H1 (cell line): ENCODE results near the gene DCLK1. TPM values are rescaled to one million over a fixed set of nuclear protein-coding genes. Genes with fewer than 3 reads are reported as not detected.

Experiments used
- CTCF ChIA-PET: fragments of 300-600 bp; sonication (Branson Sonifier 250); formaldehyde crosslinking; loops from one replicate; lab custom pipeline; 2021; ENCODE audit not compliant: partially characterized antibody; lab: Charles Lee
- POLR2A ChIA-PET: fragments of 300-600 bp; sonication (Branson Sonifier 250); formaldehyde crosslinking; loops from one replicate; lab custom pipeline; 2021; ENCODE audit warnings: inconsistent platforms; ENCODE audit not compliant: partially characterized antibody; lab: Charles Lee
- DNase-seq, 2 experiments: peaks; one replicate each; pipeline versions ENCODE4 v3.0.0 to v3.0.0-alpha.2; 2010 to 2022; ENCODE audit warnings: low spot score in 2 of 2, low read depth in 1 of 2, mixed read lengths in 1 of 2
- FAIRE-seq: peaks from 2 replicates; lab custom pipeline; 2011; peaks lifted over from hg19 to GRCh38; lab: Jason Lieb, UNC
- H2AFZ ChIP-seq: 2 replicates; pipeline ENCODE4 v1.8.1; 2012; ENCODE audit warnings: low read length, inconsistent platforms
- H2AK5ac ChIP-seq: 2 replicates; pipeline ENCODE4 v1.6.1; 2013; ENCODE audit warnings: low read depth, low read length
- H2BK120ac ChIP-seq: replicated peaks from 2 replicates; pipeline ENCODE3; 2013; ENCODE audit warnings: low read depth, low read length, inconsistent platforms
- H2BK12ac ChIP-seq: 2 replicates; pipeline ENCODE4 v1.6.1; 2013; ENCODE audit warnings: low read depth, low read length
- H2BK15ac ChIP-seq: 2 replicates; pipeline ENCODE4 v1.6.1; 2013; ENCODE audit warnings: low read length
- H2BK20ac ChIP-seq: 2 replicates; pipeline ENCODE4 v1.6.1; 2013; ENCODE audit warnings: low read length
- H2BK5ac ChIP-seq: 2 replicates; pipeline ENCODE4 v1.6.1; 2013; ENCODE audit warnings: low read depth, low read length
- H3K14ac ChIP-seq: 2 replicates; pipeline ENCODE4 v1.6.1; 2013; ENCODE audit warnings: inconsistent platforms; ENCODE audit not compliant: insufficient read length
- H3K18ac ChIP-seq: 2 replicates; pipeline ENCODE4 v1.6.1; 2013; ENCODE audit warnings: low read length; ENCODE audit errors: extremely low read depth
- H3K23ac ChIP-seq: 2 replicates; pipeline ENCODE4 v1.6.1; 2013; ENCODE audit warnings: inconsistent platforms; ENCODE audit not compliant: insufficient read length
- H3K23me2 ChIP-seq: 2 replicates; pipeline ENCODE4 v1.6.1; 2013; ENCODE audit warnings: low read depth, low read length
- H3K27ac ChIP-seq: 2 replicates; pipeline ENCODE4 v1.6.1; 2011; ENCODE audit warnings: low read depth, low read length, inconsistent platforms
- H3K27me3 ChIP-seq, 4 experiments: replicated peaks in 1 of 4; 1 replicate in 1 of 4; 2 replicates in 3 of 4; pipeline versions ENCODE4 v1.6.1 to v1.8.1; 2011 to 2013; ENCODE audit warnings: low read length in 3 of 4, mild to moderate bottlenecking in 3 of 4, inconsistent platforms in 2 of 4, mixed read lengths in 2 of 4, moderate library complexity in 1 of 4; ENCODE audit not compliant: control insufficient read depth in 3 of 4, insufficient read depth in 3 of 4; ENCODE audit errors: extremely low read depth in 1 of 4
- H3K36me3 ChIP-seq, 4 experiments: 2 replicates each; pipeline versions ENCODE4 v1.6.1 to v1.8.1; 2011 to 2013; ENCODE audit warnings: mild to moderate bottlenecking in 4 of 4, low read length in 3 of 4, moderate library complexity in 2 of 4, control low read depth in 1 of 4, inconsistent platforms in 1 of 4; ENCODE audit not compliant: insufficient read depth in 4 of 4, control insufficient read depth in 2 of 4
- H3K4ac ChIP-seq: replicated peaks from 2 replicates; pipeline ENCODE3; 2013; ENCODE audit warnings: low read length, low read depth, mixed read lengths, inconsistent platforms; ENCODE audit not compliant: insufficient read length
- H3K4me1 ChIP-seq, 4 experiments: replicated peaks in 1 of 4; 1 replicate in 1 of 4; 2 replicates in 3 of 4; pipeline versions ENCODE4 v1.6.1 to v1.8.1; 2011 to 2013; ENCODE audit warnings: low read length in 3 of 4, inconsistent platforms in 2 of 4, mixed read lengths in 1 of 4; ENCODE audit not compliant: insufficient read depth in 4 of 4, control insufficient read depth in 3 of 4
- H3K4me2 ChIP-seq, 2 experiments: 2 replicates each; pipeline versions ENCODE4 v1.6.1 to v1.8.1; 2011 to 2013; ENCODE audit warnings: low read depth in 2 of 2, low read length in 2 of 2, control low read depth in 1 of 2, inconsistent platforms in 1 of 2, mild to moderate bottlenecking in 1 of 2; ENCODE audit not compliant: insufficient read depth in 1 of 2
- H3K4me3 ChIP-seq, 4 experiments: fragments of 200-600, 300-600 bp in 1 of 4; sonication (generic), shearing (Covaris generic), sonication (Bioruptor Twin) in 1 of 4; 2 replicates each; pipeline versions ENCODE4 v1.5.1 to v1.8.1; 2011 to 2016; ENCODE audit warnings: low read length in 4 of 4, low read depth in 3 of 4, control low read depth in 2 of 4, inconsistent platforms in 2 of 4, mild to moderate bottlenecking in 2 of 4, mixed read lengths in 1 of 4, moderate library complexity in 1 of 4; ENCODE audit not compliant: insufficient read depth in 2 of 4; ENCODE audit errors: extremely low read depth in 1 of 4
- H3K56ac ChIP-seq: replicated peaks from 2 replicates; pipeline ENCODE3; 2013; ENCODE audit warnings: low read depth, mild to moderate bottlenecking, mixed read lengths, low read length, inconsistent platforms; ENCODE audit not compliant: insufficient read length
- H3K79me1 ChIP-seq: 2 replicates; pipeline ENCODE4 v1.6.1; 2013; ENCODE audit warnings: low read depth, low read length, control low read depth
- H3K79me2 ChIP-seq, 2 experiments: 2 replicates each; pipeline versions ENCODE4 v1.6.1 to v1.8.1; 2012 to 2013; ENCODE audit warnings: low read length in 2 of 2, mild to moderate bottlenecking in 2 of 2, inconsistent platforms in 1 of 2; ENCODE audit not compliant: insufficient read depth in 2 of 2, control insufficient read depth in 1 of 2
- H3K9ac ChIP-seq, 4 experiments: replicated peaks in 1 of 4; 1 replicate in 1 of 4; 2 replicates in 3 of 4; pipeline versions ENCODE4 v1.6.1 to v1.8.1; 2011 to 2013; ENCODE audit warnings: low read depth in 3 of 4, low read length in 3 of 4, control low read depth in 2 of 4, mild to moderate bottlenecking in 2 of 4, moderate library complexity in 2 of 4, inconsistent platforms in 1 of 4; ENCODE audit errors: extremely low read depth in 1 of 4
- H3K9me3 ChIP-seq, 2 experiments: 2 replicates each; pipeline versions ENCODE4 v1.6.1 to v1.8.1; 2012 to 2013; ENCODE audit warnings: mild to moderate bottlenecking in 2 of 2, moderate library complexity in 2 of 2, control low read depth in 1 of 2, inconsistent platforms in 1 of 2, low read depth in 1 of 2, low read length in 1 of 2, mixed read lengths in 1 of 2; ENCODE audit not compliant: insufficient read depth in 2 of 2
- H4K20me1 ChIP-seq, 2 experiments: replicated peaks in 1 of 2; 2 replicates each; pipeline versions ENCODE3 to v1.8.1; 2011 to 2013; ENCODE audit warnings: inconsistent platforms in 2 of 2, low read length in 2 of 2, mild to moderate bottlenecking in 1 of 2; ENCODE audit not compliant: insufficient read depth in 2 of 2, control insufficient read depth in 1 of 2
- H4K5ac ChIP-seq: 2 replicates; pipeline ENCODE4 v1.6.1; 2013; ENCODE audit warnings: low read length, low read depth, mixed read lengths, inconsistent platforms; ENCODE audit not compliant: insufficient read length
- H4K8ac ChIP-seq: 2 replicates; pipeline ENCODE4 v1.8.0; 2013; ENCODE audit warnings: mild to moderate bottlenecking, moderate library complexity, low read length, inconsistent platforms; ENCODE audit not compliant: insufficient read depth; ENCODE audit errors: extremely low read depth
- H4K91ac ChIP-seq: replicated peaks from 2 replicates; pipeline ENCODE3; 2013; ENCODE audit warnings: low read length, mixed read lengths, inconsistent platforms; ENCODE audit not compliant: insufficient read length
- BACH1 ChIP-seq: IDR thresholded peaks from 2 replicates; pipeline ENCODE4 v1.6.1; 2012; ENCODE audit warnings: low read length, improper control_type of control experiment
- EP300 ChIP-seq, 2 experiments: IDR thresholded peaks; 1 replicate in 1 of 2; 2 replicates in 1 of 2; pipeline ENCODE4 v1.6.1; 2011 to 2012; ENCODE audit warnings: low read depth in 2 of 2, low read length in 2 of 2, mild to moderate bottlenecking in 2 of 2, borderline replicate concordance in 1 of 2, inconsistent platforms in 1 of 2, moderate library complexity in 1 of 2
- GABPA ChIP-seq: IDR thresholded peaks from 2 replicates; pipeline ENCODE4 v1.6.1; 2011; ENCODE audit warnings: mild to moderate bottlenecking, low read length, moderate library complexity, borderline replicate concordance; ENCODE audit not compliant: insufficient read depth
- MAFK ChIP-seq: IDR thresholded peaks from 2 replicates; pipeline ENCODE4 v1.6.1; 2012; ENCODE audit warnings: low read depth, mild to moderate bottlenecking, improper control_type of control experiment, low read length
- PHF8 ChIP-seq: fragments of 200-600 bp; sonication (generic); conservative IDR thresholded peaks from 2 replicates; pipeline ENCODE4 v1.7.1; 2012; ENCODE audit warnings: low read depth, mild to moderate bottlenecking, inconsistent platforms, low read length, moderate library complexity
- POLR2A ChIP-seq, 2 experiments: IDR thresholded peaks; 1 replicate in 1 of 2; 2 replicates in 1 of 2; pipeline ENCODE4 v1.6.1; 2011; ENCODE audit warnings: low read depth in 2 of 2, low read length in 2 of 2, mild to moderate bottlenecking in 2 of 2; ENCODE audit errors: control extremely low read depth in 1 of 2
- POLR2AphosphoS5 ChIP-seq: IDR thresholded peaks from 2 replicates; pipeline ENCODE4 v1.6.1; 2011; ENCODE audit warnings: low read depth, low read length
- SAP30 ChIP-seq: fragments of 300-600 bp; sonication (generic); IDR thresholded peaks from 2 replicates; pipeline ENCODE4 v1.7.1; 2012; ENCODE audit warnings: low read length, moderate library complexity, mild to moderate bottlenecking, inconsistent platforms; ENCODE audit not compliant: insufficient read depth, insufficient replicate concordance
- SIX5 ChIP-seq: IDR thresholded peaks from 2 replicates; pipeline ENCODE4 v1.6.1; 2011; ENCODE audit warnings: mild to moderate bottlenecking, low read depth, low read length
- SP2 ChIP-seq: IDR thresholded peaks from 2 replicates; pipeline ENCODE4 v1.6.1; 2012; ENCODE audit warnings: mild to moderate bottlenecking, low read length, inconsistent platforms
- SP4 ChIP-seq: IDR thresholded peaks from 2 replicates; pipeline ENCODE4 v1.6.1; 2012; ENCODE audit warnings: low read length, inconsistent platforms
- WGBS, 2 experiments: shearing (Covaris generic) in 1 of 2; methylation state at CpG; one replicate each; pipeline versions ENCODE4 v1.1.6 to v1.1.7; 2013 to 2015; ENCODE audit warnings: low lambda C conversion rate in 2 of 2, mixed read lengths in 2 of 2, inconsistent platforms in 1 of 2, low coverage in 1 of 2, missing lambda C conversion rate in 1 of 2; ENCODE audit not compliant: insufficient replicate concordance in 2 of 2, insufficient coverage in 1 of 2, insufficient read length in 1 of 2; ENCODE audit errors: extremely low coverage in 1 of 2, missing lambda C conversion rate in 1 of 2; 5-methylcytosine and 5-hydroxymethylcytosine counted together
- polyA plus RNA-seq, 7 experiments: library from polyadenylated mRNA; depleted of rRNA in 3 of 7; stranded (reverse) in 5 of 7; unstranded in 2 of 7; fragments of >200 nt in 5 of 7; fragments of 200-250 nt in 2 of 7; gene quantifications; 1 replicate in 5 of 7; 2 replicates in 1 of 7; 4 replicates in 1 of 7; pipeline versions ENCODE4 v1.2.1 to v1.2.3, GENCODE V29; 2011 to 2013; ENCODE audit warnings: missing spikeins in 2 of 7, mixed read lengths in 2 of 7
- total RNA-seq: library from RNA; stranded (reverse); fragmentation: NEBNext Ultra II Directional; extraction: Animal tissue kit (Norgen Biotek cat#: 25700); gene quantifications from 2 replicates; pipeline ENCODE4 v1.2.1, GENCODE V29; 2021

The DCLK1 gene
- total and polyA plus RNA-seq, 2 of the 8 experiments (the other 6 are each of a cell fraction or from before 2014, with no cell fraction given): 22.8 to 41.0 TPM

DNA sequence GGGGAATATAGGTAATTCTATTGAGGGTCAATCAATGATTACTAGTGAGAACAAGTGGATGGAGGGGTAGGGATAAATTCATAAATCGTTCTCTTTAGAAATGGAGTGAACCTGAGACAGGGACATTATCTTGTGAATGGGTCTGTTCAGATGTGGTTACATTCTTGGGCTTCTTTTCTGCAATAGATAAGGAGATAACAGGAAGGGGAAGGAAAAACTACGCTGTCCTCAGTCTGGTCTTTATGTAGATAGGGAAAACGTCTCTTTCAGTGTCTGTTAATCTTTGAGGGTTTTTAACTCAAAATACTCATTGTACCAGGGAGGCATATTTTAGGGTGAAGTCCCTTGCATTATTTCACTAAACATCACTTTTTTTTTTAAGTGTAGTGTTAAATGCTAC is 388.0 kb downstream of the DCLK1 start:
- Histone ChIP-seq H3K14ac (no peak overlapping the region), H3K4me1 (no peaks in the 10 kb centered on the region), H3K4me2 (no peak overlapping the region), H2AFZ (no peak overlapping the region), H3K79me1 (no peaks in the 10 kb centered on the region), H2BK5ac (no peak overlapping the region), H4K8ac (no peak overlapping the region), H2BK20ac (no peak overlapping the region), H4K91ac (no peak overlapping the region), H3K4ac (no peak overlapping the region), H3K27me3 (no peaks in the 10 kb centered on the region), H3K4me3 (no peak overlapping the region), H3K27ac (no peak overlapping the region), H3K23me2 (no peaks in the 10 kb centered on the region), H3K23ac (no peak overlapping the region), H4K20me1 (no peaks in the 10 kb centered on the region), H2AK5ac (no peak overlapping the region), H4K5ac (no peak overlapping the region), H3K9ac (no peak overlapping the region), H3K18ac (no peak overlapping the region), H3K9me3 (peaks cover 0 to 8% of the 10 kb centered on the region in 2 experiments; a peak in 1 of 4 replicates), H2BK15ac (no peak overlapping the region), H3K36me3 (no peaks in the 10 kb centered on the region), H2BK120ac (no peak overlapping the region), H3K79me2 (no peaks in the 10 kb centered on the region), H2BK12ac (no peak overlapping the region), H3K56ac (no peak overlapping the region)
- FAIRE-seq: no peak
- ChIA-PET CTCF (no interaction called here), POLR2A (no interaction called here)
- WGBS, 2 experiments: 79% methylated on average over 3 of the region's 3 CpGs; no CpG with 5 or more reads in 1 of the 2 experiments
- TF ChIP-seq PHF8 (no peak), POLR2AphosphoS5 (no peak), SP2 (no peak), POLR2A (IDR thresholded peaks at IDR 0.05; ENCODE audit: control extremely low read depth in 1 of 2, low read depth in 2 of 2, low read length in 2 of 2) (no peak), SIX5 (no peak), SP4 (no peak), SAP30 (no peak), GABPA (no peak), EP300 (IDR thresholded peaks at IDR 0.05; ENCODE audit: borderline replicate concordance in 1 of 2, low read depth in 2 of 2, low read length in 2 of 2) (no peak), MAFK (no peak), BACH1 (no peak)
- DNase-seq: no peak
